ENCODE results near the gene DENND1B.

Gene DENND1B

GRCh38 chr1:197808880-197809279 lies 33.6 kb upstream of the DENND1B start:
- no peak for TF ChIP-seq CTCF (IDR thresholded peaks at IDR 0.05; ENCODE audit: low read depth, low read length, missing control alignments)
- DNase-seq, result no peak
- Histone ChIP-seq H3K27ac (no peak overlapping the region), H3K36me3 (replicated peaks) (no peaks in the 10 kb centered on the region), H3K27me3 (replicated peaks) (no peaks in the 10 kb centered on the region), H3K4me3 (ENCODE audit: low read depth, low read length) (no peak overlapping the region)
- in situ Hi-C loops (cut with HindIII; ENCODE audit: low pct_ligation_motif_present, low sequenced_read_pairs), result no loop called here

- no peaks in the 10 kb centered on the region for H3K27me3 ChIP-seq (replicated peaks)
- DNase-seq, result no peak
- no peaks in the 10 kb centered on the region for H3K36me3 ChIP-seq (replicated peaks)
- no peak overlapping the region for H3K4me3 ChIP-seq (ENCODE audit: low read depth, low read length)
- no peak for TF ChIP-seq CTCF (IDR thresholded peaks at IDR 0.05; ENCODE audit: low read depth, low read length, missing control alignments)
- no peak overlapping the region for H3K27ac ChIP-seq
- in situ Hi-C loops (cut with HindIII; ENCODE audit: low pct_ligation_motif_present, low sequenced_read_pairs), result no loop called here
These were observed 32.6 kb upstream of the DENND1B start for GRCh38 chr1:197807739-197808453.

- no peak for TF ChIP-seq CTCF (IDR thresholded peaks at IDR 0.05; ENCODE audit: low read depth, low read length, missing control alignments)
- in situ Hi-C loops (cut with HindIII; ENCODE audit: low pct_ligation_motif_present, low sequenced_read_pairs), result no loop called here
- no peak for DNase-seq
These were observed 31.9 kb upstream of the DENND1B start for GRCh38 chr1:197807216-197807615.

GRCh38 chr1:197806718-197807117 lies 31.4 kb upstream of the DENND1B start:
- no peaks in the 10 kb centered on the region for H3K36me3 ChIP-seq (replicated peaks)
- in situ Hi-C loops (cut with HindIII; ENCODE audit: low pct_ligation_motif_present, low sequenced_read_pairs), result no loop called here
- DNase-seq, result no peak
- no peak overlapping the region for H3K27ac ChIP-seq
- no peaks in the 10 kb centered on the region for H3K27me3 ChIP-seq (replicated peaks)
- no peak for TF ChIP-seq CTCF (IDR thresholded peaks at IDR 0.05; ENCODE audit: low read depth, low read length, missing control alignments)
- no peak overlapping the region for H3K4me3 ChIP-seq (ENCODE audit: low read depth, low read length)

More at GRCh38 chr1:197807216-197807615, 31.9 kb upstream of the DENND1B start:
- H3K27me3 ChIP-seq (replicated peaks), result no peaks in the 10 kb centered on the region
- no peaks in the 10 kb centered on the region for H3K36me3 ChIP-seq (replicated peaks)
- H3K4me3 ChIP-seq (ENCODE audit: low read depth, low read length), result no peak overlapping the region
- no peak overlapping the region for H3K27ac ChIP-seq

- no peaks in the 10 kb centered on the region for H3K36me3 ChIP-seq (replicated peaks)
- in situ Hi-C loops (cut with HindIII; ENCODE audit: low pct_ligation_motif_present, low sequenced_read_pairs), result no loop called here
- TF ChIP-seq CTCF (IDR thresholded peaks at IDR 0.05; ENCODE audit: low read depth, low read length, missing control alignments), result no peak
- no peaks in the 10 kb centered on the region for H3K27me3 ChIP-seq (replicated peaks)
- H3K27ac ChIP-seq, result no peak overlapping the region
- DNase-seq, result no peak
- no peak overlapping the region for H3K4me3 ChIP-seq (ENCODE audit: low read depth, low read length)
These were observed 26.4 kb upstream of the DENND1B start for GRCh38 chr1:197801684-197802083.

- H3K36me3 ChIP-seq (replicated peaks), result no peaks in the 10 kb centered on the region
- no peak overlapping the region for H3K27ac ChIP-seq
- no peak for TF ChIP-seq CTCF (IDR thresholded peaks at IDR 0.05; ENCODE audit: low read depth, low read length, missing control alignments)
- in situ Hi-C loops (cut with HindIII; ENCODE audit: low pct_ligation_motif_present, low sequenced_read_pairs), result no loop called here
- no peak for DNase-seq
- H3K4me3 ChIP-seq (ENCODE audit: low read depth, low read length), result no peak overlapping the region
- no peaks in the 10 kb centered on the region for H3K27me3 ChIP-seq (replicated peaks)
These were observed 25.8 kb upstream of the DENND1B start for GRCh38 chr1:197801111-197801482.
